Uterus (tissue), 2 donors: ENCODE data around the gene SRGAP2C.
"Not testable (repeated sequence)": the region's sequence is repeated elsewhere in the genome, so short reads cannot be mapped to it uniquely, and the experiment has no call there.

Experiments used
- POLR2A ChIP-seq, 2 donors: fragments of 450-650 bp; IDR thresholded peaks; one replicate each; pipeline ENCODE4 v1.6.1; 2016; ENCODE audit warnings: antibody characterized with exemption in 2 of 2, mild to moderate bottlenecking in 1 of 2, moderate library complexity in 1 of 2
- TF ChIP-seq, protein P1 (sequence below), 4 experiments: fragments of 200-600 bp in 2 of 4; fragments of 450-650 bp in 2 of 4; sonication (generic) in 2 of 4; IDR thresholded peaks; one replicate each; pipeline ENCODE4 v1.5.1; 2016 to 2019; ENCODE audit warnings: antibody characterized with exemption in 4 of 4, mild to moderate bottlenecking in 2 of 4, moderate library complexity in 1 of 4

GRCh38 chr1:121257632-121258031 lies 72.9 kb downstream of the SRGAP2C start:
- TF ChIP-seq, protein P1, sequence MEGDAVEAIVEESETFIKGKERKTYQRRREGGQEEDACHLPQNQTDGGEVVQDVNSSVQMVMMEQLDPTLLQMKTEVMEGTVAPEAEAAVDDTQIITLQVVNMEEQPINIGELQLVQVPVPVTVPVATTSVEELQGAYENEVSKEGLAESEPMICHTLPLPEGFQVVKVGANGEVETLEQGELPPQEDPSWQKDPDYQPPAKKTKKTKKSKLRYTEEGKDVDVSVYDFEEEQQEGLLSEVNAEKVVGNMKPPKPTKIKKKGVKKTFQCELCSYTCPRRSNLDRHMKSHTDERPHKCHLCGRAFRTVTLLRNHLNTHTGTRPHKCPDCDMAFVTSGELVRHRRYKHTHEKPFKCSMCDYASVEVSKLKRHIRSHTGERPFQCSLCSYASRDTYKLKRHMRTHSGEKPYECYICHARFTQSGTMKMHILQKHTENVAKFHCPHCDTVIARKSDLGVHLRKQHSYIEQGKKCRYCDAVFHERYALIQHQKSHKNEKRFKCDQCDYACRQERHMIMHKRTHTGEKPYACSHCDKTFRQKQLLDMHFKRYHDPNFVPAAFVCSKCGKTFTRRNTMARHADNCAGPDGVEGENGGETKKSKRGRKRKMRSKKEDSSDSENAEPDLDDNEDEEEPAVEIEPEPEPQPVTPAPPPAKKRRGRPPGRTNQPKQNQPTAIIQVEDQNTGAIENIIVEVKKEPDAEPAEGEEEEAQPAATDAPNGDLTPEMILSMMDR (IDR thresholded peaks at IDR 0.05), result not testable (repeated sequence)
- not testable (repeated sequence) for TF ChIP-seq POLR2A (IDR thresholded peaks at IDR 0.05)
